BE2C (cell line): ENCODE results near the gene LGALS1.
A peak's percentile ranks its signal among the peaks of the same experiment; 100 is the strongest.
"Not testable (repeated sequence)": the region's sequence is repeated elsewhere in the genome, so short reads cannot be mapped to it uniquely, and the experiment has no call there.

Experiments
- DNase-seq: peaks from one replicate; pipeline ENCODE4 v3.0.0-alpha.2; 2020
- H3K27me3 ChIP-seq: fragments of 250-450 bp; sonication (Bioruptor Pico); 2 replicates; pipeline ENCODE4 v1.5.1; 2020; ENCODE audit warnings: mild to moderate bottlenecking
- H3K36me3 ChIP-seq: fragments of 250-450 bp; sonication (Bioruptor Pico); 2 replicates; pipeline ENCODE4 v1.5.1; 2020; ENCODE audit warnings: mild to moderate bottlenecking
- H3K4me1 ChIP-seq: fragments of 250-450 bp; sonication (Bioruptor Pico); 2 replicates; pipeline ENCODE4 v1.5.1; 2020
- H3K4me3 ChIP-seq: 2 replicates; pipeline ENCODE4 v1.5.1; 2011; ENCODE audit warnings: low read depth, low read length
- H3K9me3 ChIP-seq: fragments of 250-450 bp; sonication (Bioruptor Pico); 2 replicates; pipeline ENCODE4 v1.5.1; 2020
- CTCF ChIP-seq: IDR thresholded peaks from 2 replicates; pipeline ENCODE4 v1.5.1; 2012; ENCODE audit warnings: mild to moderate bottlenecking, low read depth, low read length

LGALS1 gene

GRCh38 chr22:37714634-37715033, 39.2 kb downstream of the LGALS1 start:
- Histone ChIP-seq H3K4me1 (peaks cover 4% of the 10 kb centered on the region; the same call in 1 of the 2 replicates), H3K4me3 (no peak overlapping the region), H3K36me3 (no peaks in the 10 kb centered on the region; the same call in 1 of the 2 replicates), H3K9me3 (no peaks in the 10 kb centered on the region), H3K27me3 (no peaks in the 10 kb centered on the region)
- TF ChIP-seq CTCF, result no peak
- DNase-seq, result no peak

GRCh38 chr22:37715760-37716159, 40.3 kb downstream of the LGALS1 start:
- no peak for DNase-seq
- H3K4me1 ChIP-seq, result peaks cover 4% of the 10 kb centered on the region; the same call in 1 of the 2 replicates
- no peaks in the 10 kb centered on the region for H3K27me3 ChIP-seq
- no peaks in the 10 kb centered on the region for H3K9me3 ChIP-seq
- H3K4me3 ChIP-seq, result no peak overlapping the region
- no peak for TF ChIP-seq CTCF
- no peaks in the 10 kb centered on the region; the same call in 1 of the 2 replicates for H3K36me3 ChIP-seq

- DNase-seq, result no peak
- Histone ChIP-seq H3K4me3 (no peak overlapping the region), H3K27me3 (no peaks in the 10 kb centered on the region), H3K4me1 (peaks cover 4% of the 10 kb centered on the region; the same call in 1 of the 2 replicates), H3K9me3 (no peaks in the 10 kb centered on the region), H3K36me3 (no peaks in the 10 kb centered on the region; the same call in 1 of the 2 replicates)
- no peak for TF ChIP-seq CTCF
Measured at GRCh38 chr22:37716708-37717107, 41.3 kb downstream of the LGALS1 start.

GRCh38 chr22:37717235-37717634, 41.8 kb downstream of the LGALS1 start:
- not testable (repeated sequence) for H3K4me1 ChIP-seq, H3K4me3 ChIP-seq, DNase-seq, H3K36me3 ChIP-seq, H3K27me3 ChIP-seq, H3K9me3 ChIP-seq

- H3K27me3 ChIP-seq, H3K4me3 ChIP-seq, H3K4me1 ChIP-seq, DNase-seq, H3K36me3 ChIP-seq, H3K9me3 ChIP-seq: not testable (repeated sequence)
Measured at GRCh38 chr22:37717746-37718305, 42.4 kb downstream of the LGALS1 start.

GRCh38 chr22:37725551-37726240, 50.3 kb downstream of the LGALS1 start:
- H3K4me1 ChIP-seq, result no peaks in the 10 kb centered on the region
- no peak overlapping the region for H3K4me3 ChIP-seq
- no peak for TF ChIP-seq CTCF
- H3K9me3 ChIP-seq, result no peaks in the 10 kb centered on the region
- H3K27me3 ChIP-seq, result no peaks in the 10 kb centered on the region; the same call in 1 of the 2 replicates
- no peaks in the 10 kb centered on the region for H3K36me3 ChIP-seq
- DNase-seq, result no peak

- no peak for DNase-seq
- H3K27me3 ChIP-seq, result no peaks in the 10 kb centered on the region; the same call in 1 of the 2 replicates
Measured at GRCh38 chr22:37726241-37726887, 50.9 kb downstream of the LGALS1 start.

More at GRCh38 chr22:37726241-37726887, 50.9 kb downstream of the LGALS1 start:
- H3K9me3 ChIP-seq, result no peaks in the 10 kb centered on the region
- H3K4me3 ChIP-seq, result no peak overlapping the region
- peak; percentile 21; the same call in 1 of the 2 replicates for TF ChIP-seq CTCF
- H3K36me3 ChIP-seq, result no peaks in the 10 kb centered on the region
- H3K4me1 ChIP-seq, result no peaks in the 10 kb centered on the region
